Activated B cell treated with CpG ODN at 0.5 μM for 24 hours (primary cell): Measurements from ENCODE around the gene THOC5. TPM values are rescaled to one million over a fixed set of nuclear protein-coding genes. Genes with fewer than 3 reads are reported as not detected.

Experiments used
- ATAC-seq: fragments of 200-7000 bp; cut with Tn5 transposase; one replicate; pipeline ENCODE4 v1.10.0; 2021; ENCODE audit warnings: low read depth, mild to moderate bottlenecking, moderate library complexity
- CTCF ChIA-PET: fragments of 350-600 bp; sonication (Branson Sonifier 250); formaldehyde crosslinking; loops from one replicate; lab custom pipeline; 2021; ENCODE audit warnings: antibody characterized with exemption; lab: Charles Lee
- POLR2A ChIA-PET: fragments of 350-600 bp; sonication (Branson Sonifier 250); formaldehyde crosslinking; loops from one replicate; lab custom pipeline; 2021; ENCODE audit warnings: antibody characterized with exemption; lab: Charles Lee
- DNase-seq: peaks from one replicate; pipeline ENCODE4 v3.0.0; 2022
- H3K27ac Mint-ChIP-seq: one replicate; pipeline ENCODE4 v1.8.0; 2020; ENCODE audit warnings: mixed read lengths
- H3K27me3 Mint-ChIP-seq: one replicate; pipeline ENCODE4 v1.8.0; 2021; ENCODE audit warnings: mixed read lengths
- H3K36me3 Mint-ChIP-seq: one replicate; pipeline ENCODE4 v1.8.0; 2021; ENCODE audit warnings: low read depth, mixed read lengths
- H3K4me1 Mint-ChIP-seq: one replicate; pipeline ENCODE4 v1.8.0; 2021; ENCODE audit warnings: mixed read lengths
- H3K4me3 Mint-ChIP-seq: one replicate; pipeline ENCODE4 v1.8.0; 2020; ENCODE audit warnings: mild to moderate bottlenecking, mixed read lengths
- H3K9me3 Mint-ChIP-seq: one replicate; pipeline ENCODE4 v1.8.0; 2020; ENCODE audit warnings: mixed read lengths
- CTCF ChIP-seq: fragments of 200-600 bp; IDR thresholded peaks from one replicate; pipeline ENCODE4 v1.8.0; 2022; ENCODE audit warnings: antibody characterized with exemption, mild to moderate bottlenecking
- intact Hi-C: fragments of 100-400 bp; cut with micrococcal nuclease; formaldehyde crosslinking; loops from one replicate; pipeline ENCODE4 v1.15.1; 2024
- total RNA-seq: library from RNA; stranded (reverse); gene quantifications from 2 replicates; pipeline ENCODE4 v1.2.3, GENCODE V29; 2022

THOC5 gene
- total RNA-seq, 1 donor from 2014 or later, result 44.1 TPM

GRCh38 chr22:29477723-29478318, 75.7 kb downstream of the THOC5 start:
- ATAC-seq (no peak), DNase-seq (no peak)
- H3K4me3 Mint-ChIP-seq, result no peak overlapping the region
- TF ChIP-seq CTCF, result no peak
- peaks cover 39% of the 10 kb centered on the region for H3K27me3 Mint-ChIP-seq
- CTCF ChIA-PET, result no interaction called here
- POLR2A ChIA-PET, result no interaction called here
- peaks cover 35% of the 10 kb centered on the region for H3K4me1 Mint-ChIP-seq
- no peaks in the 10 kb centered on the region for H3K9me3 Mint-ChIP-seq
- H3K27ac Mint-ChIP-seq, result no peak overlapping the region
- no peaks in the 10 kb centered on the region for H3K36me3 Mint-ChIP-seq
- intact Hi-C loops, result loop anchor here (5.0 to 10.0 kb wide), 3 partner anchors 34 to 83 kb away; no protein-coding TSS in a partner anchor

- ChIA-PET POLR2A (interaction anchor here (0.6 to 1.4 kb wide), 2 partner anchors 78 to 594 kb away, joined by 5 to 6 read pairs; partner anchors contain the start of gene THOC5), CTCF (no interaction called here)
- H3K36me3 Mint-ChIP-seq, result no peaks in the 10 kb centered on the region
- peak; percentile 12 for ATAC-seq
- DNase-seq, result no peak
- H3K4me3 Mint-ChIP-seq, result peak overlapping the region; percentile 20
- no peak for TF ChIP-seq CTCF
- H3K9me3 Mint-ChIP-seq, result no peaks in the 10 kb centered on the region
- H3K27me3 Mint-ChIP-seq, result peaks cover 33% of the 10 kb centered on the region
- H3K4me1 Mint-ChIP-seq, result peaks cover 31% of the 10 kb centered on the region
- H3K27ac Mint-ChIP-seq, result no peak overlapping the region
- intact Hi-C loops, result loop anchor here (5.0 to 10.0 kb wide), 3 partner anchors 36 to 81 kb away; no protein-coding TSS in a partner anchor
Measured at GRCh38 chr22:29476116-29476515, 77.4 kb downstream of the THOC5 start.

GRCh38 chr22:29475550-29475949, 78.0 kb downstream of the THOC5 start:
- no peak for TF ChIP-seq CTCF
- POLR2A ChIA-PET, result interaction anchor here (1.4 kb wide), 1 partner anchor 78 kb away, joined by 5 read pairs; the partner anchor contains the start of gene THOC5
- Mint-ChIP-seq H3K27ac (no peak overlapping the region), H3K36me3 (no peaks in the 10 kb centered on the region), H3K9me3 (no peaks in the 10 kb centered on the region), H3K4me1 (peaks cover 34% of the 10 kb centered on the region), H3K4me3 (peak overlapping the region; percentile 33), H3K27me3 (peaks cover 36% of the 10 kb centered on the region)
- intact Hi-C loops, result loop anchor here (2.0 to 10.0 kb wide), 4 partner anchors 13 to 81 kb away; no protein-coding TSS in a partner anchor
- CTCF ChIA-PET, result no interaction called here
- peak; percentile 68 for DNase-seq
- peak; percentile 94 for ATAC-seq

GRCh38 chr22:29473001-29473400, 80.6 kb downstream of the THOC5 start:
- DNase-seq (no peak), ATAC-seq (no peak)
- Mint-ChIP-seq H3K27ac (no peak overlapping the region), H3K4me3 (no peak overlapping the region), H3K36me3 (no peaks in the 10 kb centered on the region), H3K27me3 (peaks cover 25% of the 10 kb centered on the region), H3K4me1 (peaks cover 29% of the 10 kb centered on the region), H3K9me3 (no peaks in the 10 kb centered on the region)
- CTCF ChIA-PET, result interaction anchor here (0.6 kb wide), 1 partner anchor 117 kb away, joined by 3 read pairs; no protein-coding TSS in a partner anchor
- POLR2A ChIA-PET, result interaction anchor here (1.4 kb wide), 1 partner anchor 12 kb away, joined by 5 read pairs; no protein-coding TSS in a partner anchor
- intact Hi-C loops, result loop anchor here (10.0 kb wide), 1 partner anchor 78 kb away; no protein-coding TSS in a partner anchor
- no peak for TF ChIP-seq CTCF
